GM18873 (cell line): ENCODE measurements around the gene SPESP1.

Experiments
- ATAC-seq: cut with Tn5 transposase; IDR thresholded peaks from one replicate; pipeline ENCODE4 v1.9.1; 2021; ENCODE audit warnings: mild to moderate bottlenecking, moderate library complexity, moderate number of reproducible peaks; ENCODE audit not compliant: unreplicated experiment, low FRiP score

The SPESP1 gene

GRCh38 chr15:68990231-68990991 is 60.1 kb downstream of the SPESP1 start:
- ATAC-seq, result no peak

- ATAC-seq, result no peak
These were observed 60.7 kb downstream of the SPESP1 start for GRCh38 chr15:68990992-68991500.

- no peak for ATAC-seq
These were observed 61.4 kb downstream of the SPESP1 start for GRCh38 chr15:68991723-68992122.

GRCh38 chr15:68992696-68993095 is 62.4 kb downstream of the SPESP1 start:
- ATAC-seq, result no peak

- ATAC-seq, result no peak
These were observed 63.0 kb downstream of the SPESP1 start for GRCh38 chr15:68993276-68993675.

- no peak for ATAC-seq
These were observed 63.8 kb downstream of the SPESP1 start for GRCh38 chr15:68994149-68994548.

- no peak for ATAC-seq
These were observed 64.8 kb downstream of the SPESP1 start for GRCh38 chr15:68994981-68995761.
